ENCODE results near the gene MRM1. TPM values are rescaled to one million over a fixed set of nuclear protein-coding genes. Genes with fewer than 3 reads are reported as not detected.

Gene MRM1, protein sequence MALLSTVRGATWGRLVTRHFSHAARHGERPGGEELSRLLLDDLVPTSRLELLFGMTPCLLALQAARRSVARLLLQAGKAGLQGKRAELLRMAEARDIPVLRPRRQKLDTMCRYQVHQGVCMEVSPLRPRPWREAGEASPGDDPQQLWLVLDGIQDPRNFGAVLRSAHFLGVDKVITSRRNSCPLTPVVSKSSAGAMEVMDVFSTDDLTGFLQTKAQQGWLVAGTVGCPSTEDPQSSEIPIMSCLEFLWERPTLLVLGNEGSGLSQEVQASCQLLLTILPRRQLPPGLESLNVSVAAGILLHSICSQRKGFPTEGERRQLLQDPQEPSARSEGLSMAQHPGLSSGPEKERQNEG
- total RNA-seq (2014; rRNA removed; shearing (Covaris generic); ENCODE audit: low replicate concordance), result 16.7 and 19.9 TPM in 2 replicates

DNA sequence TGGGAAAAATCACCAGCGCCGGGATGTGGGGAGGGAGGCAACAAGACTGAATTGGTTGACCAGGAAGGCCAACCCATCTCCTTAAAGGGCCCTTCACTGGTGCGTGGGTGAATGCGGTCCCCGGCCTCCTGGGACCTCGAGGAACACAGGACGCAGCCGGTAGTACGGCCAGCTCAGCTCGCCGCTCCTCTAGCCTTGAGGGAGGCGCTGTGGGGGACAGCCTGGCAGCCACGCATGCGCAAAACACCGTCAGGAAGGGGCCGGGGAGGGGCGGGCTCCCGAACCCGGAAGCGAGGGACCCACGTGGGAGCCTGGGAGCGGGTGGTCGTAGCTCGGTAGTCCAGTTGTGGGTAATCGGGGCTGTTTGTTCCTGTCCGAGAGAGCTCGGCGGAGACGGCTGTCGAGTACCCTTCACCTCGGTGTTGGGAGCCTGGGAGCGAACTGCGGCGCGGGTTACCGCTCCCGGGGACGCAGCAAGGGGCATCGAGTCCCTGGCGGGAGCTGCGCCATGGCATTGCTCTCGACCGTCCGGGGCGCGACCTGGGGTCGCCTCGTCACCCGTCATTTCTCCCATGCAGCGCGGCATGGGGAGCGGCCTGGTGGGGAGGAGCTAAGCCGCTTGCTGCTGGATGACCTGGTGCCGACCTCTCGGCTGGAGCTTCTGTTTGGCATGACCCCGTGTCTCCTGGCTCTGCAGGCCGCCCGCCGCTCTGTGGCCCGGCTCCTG is at the start of gene MRM1:
Gene MRM1, plus strand, starts transcription at position 281 of the 727 bp plus-strand sequence. Its CDS starts 228 bp downstream, at position 509.
- Histone ChIP-seq H3K9me3 (no peaks in the 10 kb centered on the region), H3K4me3 (peak within 1 kb of the TSS; percentile 62)
- peak; percentile 95 for DNase-seq

DNA sequence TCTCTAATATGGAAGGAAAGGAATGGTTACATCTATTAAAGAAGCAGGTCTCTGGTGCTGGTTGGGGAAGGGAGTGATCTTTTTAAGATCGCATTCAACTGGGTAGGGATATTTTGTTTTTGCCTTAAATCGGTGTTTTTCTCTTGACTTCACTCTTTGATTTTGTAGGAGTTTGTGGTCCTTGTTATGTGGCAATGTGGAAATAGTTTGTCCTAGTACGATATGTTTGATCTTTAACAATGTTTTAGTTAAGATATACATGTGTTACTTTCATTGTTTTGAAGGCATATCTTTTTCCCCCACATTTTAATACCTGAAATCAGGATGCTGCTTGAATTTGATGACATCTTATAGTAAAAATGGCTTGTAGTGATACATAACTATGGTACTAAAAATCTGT is 47.9 kb upstream of the MRM1 start:
- H3K9me3 ChIP-seq, result no peaks in the 10 kb centered on the region
- H3K4me3 ChIP-seq, result no peak overlapping the region
- DNase-seq, result no peak
- no peaks in the 10 kb centered on the region for H3K27me3 ChIP-seq
- peaks cover 74% of the 10 kb centered on the region for H3K36me3 ChIP-seq

More for the DNA sequence above, at the start of gene MRM1:
- Histone ChIP-seq H3K36me3 (peaks cover 29% of the 10 kb centered on the region), H3K27me3 (no peaks in the 10 kb centered on the region)

DNA sequence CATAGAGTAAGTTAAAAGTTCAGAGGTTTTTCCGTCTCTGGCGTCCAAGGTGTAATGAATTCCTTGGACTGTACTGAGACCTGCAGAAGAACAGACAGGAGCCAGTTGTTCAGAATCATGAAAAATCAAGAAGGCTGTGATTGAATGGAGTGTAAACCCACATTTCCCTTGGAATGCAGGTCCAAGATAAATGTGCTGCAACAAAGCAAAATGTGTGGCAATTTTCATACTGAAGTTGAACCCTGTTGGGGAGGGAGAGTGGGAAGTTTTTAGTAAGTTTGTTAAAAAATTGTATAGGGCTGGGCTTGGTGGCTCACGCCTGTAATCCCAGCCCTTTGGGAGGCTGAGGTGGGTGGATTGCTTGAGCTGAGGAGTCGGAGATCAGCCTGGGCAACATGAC is 35.3 kb upstream of the MRM1 start:
- DNase-seq, result no peak
- Histone ChIP-seq H3K4me3 (no peak overlapping the region), H3K9me3 (no peaks in the 10 kb centered on the region), H3K27me3 (no peaks in the 10 kb centered on the region), H3K36me3 (peaks cover 79% of the 10 kb centered on the region)

DNA sequence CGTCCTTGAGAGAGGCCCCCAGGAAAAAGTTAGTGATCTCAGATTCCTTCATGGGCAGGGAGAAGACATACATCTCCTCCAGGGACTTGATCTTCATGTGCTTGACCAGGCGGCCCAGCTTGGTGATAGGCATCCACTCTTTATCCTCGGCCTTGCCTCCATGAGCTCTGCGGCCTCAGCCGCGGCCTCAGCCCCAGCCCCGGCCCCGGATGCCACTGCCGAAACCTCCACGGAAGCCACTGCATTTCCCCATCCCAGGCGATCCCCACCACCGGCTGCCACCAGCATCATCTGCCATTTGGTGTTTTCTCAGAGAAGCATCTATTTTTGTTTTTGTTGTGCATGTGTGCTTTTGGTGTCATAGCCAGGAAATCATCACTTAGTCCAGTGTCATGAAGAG is 26.4 kb upstream of the MRM1 start:
- DNase-seq, result no peak
- H3K36me3 ChIP-seq, result peaks cover 83% of the 10 kb centered on the region
- no peak overlapping the region for H3K4me3 ChIP-seq

DNA sequence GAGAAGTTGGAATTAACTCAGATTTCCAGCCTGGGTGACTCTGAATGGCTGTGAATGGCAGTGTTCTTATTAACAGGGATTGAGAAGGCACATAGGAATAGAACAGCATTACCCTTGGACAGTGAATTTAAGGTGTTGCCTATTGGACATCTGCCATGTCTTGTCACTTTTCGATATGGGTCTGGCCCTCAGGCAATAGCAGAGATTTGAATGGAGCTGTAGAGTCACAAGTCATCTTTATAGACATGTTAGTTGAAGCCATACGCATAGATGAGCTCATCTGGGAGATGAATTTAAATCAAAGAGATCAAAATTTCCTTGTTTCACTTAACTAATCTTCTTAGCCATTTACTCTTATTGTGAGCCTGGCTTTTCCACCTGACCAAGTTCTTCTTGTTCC is 24.6 kb upstream of the MRM1 start:
- Histone ChIP-seq H3K36me3 (peaks cover 83% of the 10 kb centered on the region), H3K9me3 (no peaks in the 10 kb centered on the region), H3K4me3 (no peak overlapping the region), H3K27me3 (no peaks in the 10 kb centered on the region)
- no peak for DNase-seq

More for the DNA sequence above, 26.4 kb upstream of the MRM1 start:
- H3K27me3 ChIP-seq, result no peaks in the 10 kb centered on the region
- H3K9me3 ChIP-seq, result no peaks in the 10 kb centered on the region

DNA sequence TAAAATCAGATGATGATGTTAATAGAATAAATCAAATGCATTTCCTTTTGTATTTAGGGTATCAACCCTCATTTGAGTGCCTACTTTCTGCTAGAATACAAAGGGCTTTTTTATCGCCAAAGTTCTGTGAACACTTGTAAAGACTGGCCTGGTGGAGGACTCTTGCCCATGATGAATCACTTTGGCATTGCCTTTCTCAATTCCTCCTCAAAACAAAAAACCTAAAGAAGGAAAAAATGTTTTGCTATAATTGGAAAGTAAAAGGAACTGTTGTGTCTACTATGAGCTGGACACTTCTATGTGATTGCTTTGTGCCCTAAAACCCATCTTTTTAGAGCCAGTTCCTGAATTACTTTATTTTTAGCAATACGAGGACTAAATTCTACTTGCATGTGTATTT is 22.7 kb upstream of the MRM1 start:
- Histone ChIP-seq H3K36me3 (peaks cover 82% of the 10 kb centered on the region), H3K27me3 (no peaks in the 10 kb centered on the region), H3K9me3 (no peaks in the 10 kb centered on the region), H3K4me3 (no peak overlapping the region)
- DNase-seq, result no peak

DNA sequence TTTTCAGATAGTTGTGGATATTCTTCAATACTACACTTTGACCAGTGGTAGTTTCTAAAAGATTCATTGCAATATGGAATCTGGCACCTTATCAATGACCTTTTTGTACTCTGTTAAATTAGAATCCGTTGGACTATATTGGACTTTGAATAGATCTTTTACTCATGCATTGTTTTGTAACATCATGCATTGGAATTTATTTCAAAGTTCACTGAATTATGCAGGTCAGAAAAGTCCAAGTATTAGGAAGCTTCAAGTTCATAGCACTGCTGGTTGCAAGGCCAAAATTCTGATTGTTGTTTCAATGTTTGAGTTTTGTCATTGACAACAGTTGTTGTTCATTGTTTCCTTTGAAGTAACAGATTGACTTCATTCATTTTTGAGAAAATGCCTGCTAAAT is 17.6 kb upstream of the MRM1 start:
- no peak for DNase-seq
- H3K4me3 ChIP-seq, result no peak overlapping the region
- no peaks in the 10 kb centered on the region for H3K9me3 ChIP-seq
- no peaks in the 10 kb centered on the region for H3K27me3 ChIP-seq
- H3K36me3 ChIP-seq, result peaks cover 92% of the 10 kb centered on the region

DNA sequence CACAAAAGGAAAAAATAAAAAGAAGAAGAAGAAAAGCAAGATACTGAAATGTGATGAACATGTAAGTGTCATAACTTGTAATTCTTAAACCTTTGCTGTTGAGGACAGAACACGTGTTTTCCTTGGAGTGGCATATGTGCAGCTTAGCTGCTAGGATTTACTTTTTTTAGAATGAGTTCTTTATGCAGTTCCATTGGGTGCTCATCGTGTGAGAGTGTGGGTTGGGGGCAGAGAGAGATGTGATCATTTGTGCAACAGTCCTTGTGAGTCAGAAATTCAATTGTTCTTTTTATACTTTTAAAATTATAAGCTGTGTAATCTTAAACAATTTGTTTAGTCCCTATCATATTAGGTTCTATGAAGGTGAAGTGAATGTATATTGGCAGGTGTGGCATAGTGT is 15.2 kb upstream of the MRM1 start:
- Histone ChIP-seq H3K4me3 (no peak overlapping the region), H3K27me3 (no peaks in the 10 kb centered on the region), H3K36me3 (peaks cover 90% of the 10 kb centered on the region), H3K9me3 (no peaks in the 10 kb centered on the region)
- DNase-seq, result no peak

DNA sequence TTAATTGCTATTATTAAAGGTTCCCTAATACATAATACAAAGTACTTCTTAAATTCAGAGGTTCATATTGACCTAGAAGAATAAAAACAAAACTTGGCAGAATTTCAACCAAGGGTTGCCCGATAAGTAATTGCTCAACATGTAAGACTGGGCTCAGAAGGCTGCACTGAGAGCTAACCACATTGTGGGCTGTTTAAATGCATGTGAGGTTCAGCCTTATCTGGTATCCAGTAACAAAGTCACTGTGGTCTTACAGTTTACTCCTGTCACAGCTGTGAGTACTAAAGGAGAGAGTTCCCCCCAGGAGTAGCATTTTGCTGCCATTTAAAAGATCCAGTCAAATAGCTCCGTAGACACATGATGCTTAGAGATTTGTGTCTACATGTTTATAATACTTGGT is 11.3 kb upstream of the MRM1 start:
- DNase-seq, result no peak
- H3K4me3 ChIP-seq, result no peak overlapping the region
- H3K36me3 ChIP-seq, result peaks cover 60% of the 10 kb centered on the region
- no peaks in the 10 kb centered on the region for H3K27me3 ChIP-seq
- no peaks in the 10 kb centered on the region for H3K9me3 ChIP-seq

DNA sequence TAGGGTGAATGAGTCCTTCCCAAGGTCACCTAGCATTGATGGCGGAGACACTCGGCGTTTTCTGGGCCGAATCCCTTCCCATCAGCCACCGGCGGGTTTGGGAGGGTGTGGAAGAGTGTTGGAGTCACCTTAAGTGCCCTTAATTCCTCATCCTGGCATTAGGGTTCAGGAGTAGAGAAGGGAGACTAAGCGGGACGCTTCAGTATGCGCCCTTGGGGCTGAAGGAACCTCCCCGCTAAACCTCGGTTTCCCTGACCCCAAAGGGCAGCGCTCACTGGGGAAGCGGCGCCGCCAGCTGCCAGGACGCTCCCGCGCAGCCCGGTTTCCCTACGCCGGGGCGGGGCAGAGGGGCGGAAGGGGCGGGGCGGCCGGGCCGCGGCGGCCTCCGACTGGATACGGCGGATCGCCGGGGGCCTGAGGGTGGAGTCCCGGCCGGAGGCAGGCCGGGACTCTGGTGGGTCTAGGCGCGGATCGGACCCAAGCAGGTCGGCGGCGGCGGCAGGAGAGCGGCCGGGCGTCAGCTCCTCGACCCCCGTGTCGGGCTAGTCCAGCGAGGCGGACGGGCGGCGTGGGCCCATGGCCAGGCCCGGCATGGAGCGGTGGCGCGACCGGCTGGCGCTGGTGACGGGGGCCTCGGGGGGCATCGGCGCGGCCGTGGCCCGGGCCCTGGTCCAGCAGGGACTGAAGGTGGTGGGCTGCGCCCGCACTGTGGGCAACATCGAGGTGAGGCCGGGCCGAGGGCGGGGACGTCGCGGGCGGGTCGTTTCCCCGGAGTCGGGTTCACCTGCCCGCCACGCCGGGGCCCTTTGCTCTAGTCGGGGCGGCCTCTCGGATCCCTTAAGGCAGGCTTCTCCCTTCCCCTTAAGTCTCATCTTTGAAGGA is 9.7 kb upstream of the MRM1 start, which contains the start of gene DHRS11:
Gene DHRS11, plus strand, starts transcription at position 446 of the 882 bp plus-strand sequence. Its CDS starts 131 bp downstream, at position 577.
- Histone ChIP-seq H3K36me3 (peaks cover 47% of the 10 kb centered on the region), H3K27me3 (no peaks in the 10 kb centered on the region), H3K4me3 (peak within 1 kb of the TSS; percentile 64), H3K9me3 (no peaks in the 10 kb centered on the region)
- DNase-seq, result peak; percentile 90

DNA sequence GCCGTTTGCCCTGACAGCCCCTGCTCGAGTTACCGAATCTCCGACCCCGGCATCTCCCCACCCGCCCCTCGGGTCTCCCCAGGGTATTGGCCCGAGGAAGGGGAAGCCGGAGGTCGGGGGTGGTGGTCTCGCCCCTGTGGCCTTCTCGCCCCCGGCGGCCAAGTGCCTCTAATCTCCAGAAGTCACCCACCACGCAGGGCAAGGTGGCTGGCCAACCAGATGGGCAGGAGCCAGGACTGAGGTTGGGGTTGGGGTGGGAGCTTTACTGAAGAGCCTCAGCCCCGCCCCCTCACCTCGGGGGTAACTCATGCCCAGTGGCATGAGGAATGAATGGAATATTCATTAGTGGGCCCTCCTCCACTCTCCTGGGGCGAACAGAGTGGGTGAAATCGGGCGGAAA is 9.1 kb upstream of the MRM1 start:
- no peaks in the 10 kb centered on the region for H3K27me3 ChIP-seq
- peak overlapping the region; percentile 64 for H3K4me3 ChIP-seq
- peak; percentile 48 for DNase-seq

DNA sequence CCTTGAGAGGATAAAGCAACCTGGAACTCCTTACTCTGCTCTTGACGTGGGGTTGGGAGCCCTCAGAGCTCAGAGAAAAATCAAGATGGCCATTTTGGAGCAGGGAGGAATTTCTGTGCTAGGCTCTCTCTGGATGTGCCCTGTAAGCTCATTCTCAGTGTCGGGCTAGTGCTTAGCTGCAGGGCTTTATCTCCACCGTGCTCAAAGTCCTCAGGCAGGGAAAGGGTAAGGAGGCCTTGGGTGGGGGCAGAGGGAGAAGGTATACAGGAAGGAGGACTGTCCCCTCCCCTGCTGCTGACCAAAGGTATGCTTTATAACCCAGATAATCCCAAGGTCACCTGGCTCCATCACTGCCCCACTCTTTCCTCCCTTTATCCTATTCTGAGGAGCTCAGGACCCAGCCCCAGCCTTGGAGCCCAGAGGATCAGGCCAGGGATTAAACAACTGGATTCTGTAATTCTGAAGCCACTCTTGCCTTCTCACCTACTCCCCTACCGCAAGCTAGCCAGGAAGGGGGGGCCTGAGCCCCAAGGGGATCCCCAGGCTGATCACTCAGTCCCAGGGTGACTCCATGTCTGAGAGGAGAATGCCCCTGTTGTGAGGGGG is 8.6 kb upstream of the MRM1 start:
- no peak for DNase-seq
- peak overlapping the region; percentile 64 for H3K4me3 ChIP-seq
- H3K27me3 ChIP-seq, result no peaks in the 10 kb centered on the region

More for the DNA sequence above, 9.1 kb upstream of the MRM1 start:
- H3K9me3 ChIP-seq, result no peaks in the 10 kb centered on the region
- H3K36me3 ChIP-seq, result peaks cover 49% of the 10 kb centered on the region

DNA sequence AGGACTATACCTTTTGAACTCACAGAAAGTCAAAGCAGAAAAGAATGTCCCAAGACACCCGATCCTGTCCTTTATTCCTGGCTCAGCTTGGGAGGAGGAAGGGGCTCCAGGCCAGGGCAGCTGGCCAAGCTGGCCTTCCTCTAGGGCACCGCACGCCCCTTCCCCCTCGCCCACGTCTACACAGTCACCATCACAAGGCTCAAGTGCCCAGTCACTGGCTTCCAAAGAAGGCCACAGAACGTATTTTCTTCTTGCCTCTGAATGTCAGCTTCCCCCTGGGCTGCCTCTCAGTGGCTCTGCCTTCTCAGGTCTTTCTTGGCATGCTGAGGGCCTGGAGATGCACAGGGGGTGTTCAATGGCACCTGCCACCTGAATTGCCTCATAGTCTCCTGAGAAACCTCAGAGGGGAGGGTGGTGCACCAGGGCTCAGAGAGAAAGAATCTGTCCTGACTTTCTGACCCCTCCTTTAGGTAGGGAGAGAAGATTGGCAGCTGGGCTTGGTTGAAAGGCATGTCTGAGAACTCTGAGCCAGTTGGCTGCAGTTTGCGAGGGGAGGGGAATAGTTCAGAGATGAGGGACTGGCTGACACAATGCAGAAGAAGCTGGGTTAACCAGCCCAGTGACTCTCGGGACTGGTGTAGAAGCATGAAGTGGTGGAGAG is 7.6 kb upstream of the MRM1 start:
- DNase-seq, result no peak
- H3K4me3 ChIP-seq, result no peak overlapping the region
- no peaks in the 10 kb centered on the region for H3K27me3 ChIP-seq
- peaks cover 36% of the 10 kb centered on the region for H3K36me3 ChIP-seq
- no peaks in the 10 kb centered on the region for H3K9me3 ChIP-seq

More for the DNA sequence above, 8.6 kb upstream of the MRM1 start:
- Histone ChIP-seq H3K9me3 (no peaks in the 10 kb centered on the region), H3K36me3 (peaks cover 45% of the 10 kb centered on the region)

DNA sequence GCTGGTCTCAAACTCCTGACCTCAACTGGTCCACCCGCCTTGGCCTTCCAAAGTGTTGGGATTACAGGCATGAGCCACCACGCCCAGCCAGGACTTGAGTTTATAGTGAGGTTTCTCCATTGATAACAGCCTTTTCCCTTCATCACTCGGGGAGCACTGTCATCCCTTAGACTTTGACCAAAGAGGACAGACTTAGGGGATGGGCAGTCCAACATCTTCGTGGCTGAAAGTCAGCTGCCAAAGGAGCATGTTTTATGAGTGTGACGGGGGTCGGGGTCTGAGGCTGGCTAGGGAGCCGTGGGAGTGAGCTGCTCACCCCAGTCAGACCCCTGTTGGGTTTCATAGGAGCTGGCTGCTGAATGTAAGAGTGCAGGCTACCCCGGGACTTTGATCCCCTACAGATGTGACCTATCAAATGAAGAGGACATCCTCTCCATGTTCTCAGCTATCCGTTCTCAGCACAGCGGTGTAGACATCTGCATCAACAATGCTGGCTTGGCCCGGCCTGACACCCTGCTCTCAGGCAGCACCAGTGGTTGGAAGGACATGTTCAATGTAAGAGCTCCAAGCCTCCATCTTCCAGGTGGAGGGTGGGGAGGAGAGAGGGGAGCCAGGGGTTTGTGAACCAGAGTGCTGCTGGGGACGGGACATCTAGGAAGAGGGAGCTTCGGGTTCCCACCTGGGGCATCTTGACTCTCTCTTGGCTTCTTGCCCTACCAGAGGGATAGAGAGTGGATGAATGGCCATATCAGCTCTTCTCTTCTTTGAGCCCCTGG is 6.6 kb upstream of the MRM1 start:
- H3K36me3 ChIP-seq, result peaks cover 25% of the 10 kb centered on the region
- DNase-seq, result no peak
- no peaks in the 10 kb centered on the region for H3K9me3 ChIP-seq
- H3K27me3 ChIP-seq, result no peaks in the 10 kb centered on the region
- H3K4me3 ChIP-seq, result no peak overlapping the region

DNA sequence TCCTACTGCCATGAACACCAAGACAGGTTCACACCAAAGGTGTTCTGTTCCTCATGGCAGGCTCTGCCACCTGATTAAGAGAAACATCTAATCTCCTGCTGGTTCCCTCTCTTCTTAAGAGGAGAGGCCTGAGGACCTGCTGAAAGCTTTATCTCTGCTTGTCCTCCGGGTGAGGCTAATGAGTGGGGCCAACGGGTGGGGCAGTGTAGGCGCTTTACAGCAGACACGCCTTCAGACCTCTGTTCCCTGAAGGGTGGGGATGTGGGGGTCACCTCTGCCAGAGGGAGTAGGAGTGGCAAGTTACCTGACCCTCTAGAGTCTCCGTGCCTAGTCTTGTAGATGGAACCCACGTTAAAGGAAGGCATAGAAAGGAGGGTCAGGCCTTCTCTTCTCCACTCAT is 4.2 kb upstream of the MRM1 start:
- no peak for DNase-seq
- Histone ChIP-seq H3K36me3 (peaks cover 16% of the 10 kb centered on the region), H3K4me3 (no peak overlapping the region), H3K27me3 (no peaks in the 10 kb centered on the region), H3K9me3 (no peaks in the 10 kb centered on the region)
